Heart right ventricle (tissue), 16 donors: ENCODE data around the gene ELP5. TPM values are rescaled to one million over a fixed set of nuclear protein-coding genes. Genes with fewer than 3 reads are reported as not detected.

ENCODE experiments used
- ATAC-seq, 8 donors: fragments of 200-7000 bp; cut with Tn5 transposase; one replicate each; pipeline ENCODE4 v1.9.1; 2020; ENCODE audit warnings: mild to moderate bottlenecking in 8 of 8, moderate library complexity in 8 of 8, moderate number of reproducible peaks in 1 of 8
- DNase-seq, 2 donors: peaks; one replicate each; pipeline ENCODE4 v3.0.0-alpha.2; 2020
- H3K27ac ChIP-seq, 10 donors: fragments of 200-600 bp; sonication (generic) in 2 of 10; one replicate each; pipeline versions ENCODE4 v1.5.0 to v1.8.0; 2020 to 2022; ENCODE audit warnings: mild to moderate bottlenecking in 3 of 10
- H3K27me3 ChIP-seq, 7 donors: fragments of 200-600 bp; one replicate each; pipeline ENCODE4 v1.8.0; 2021 to 2022; ENCODE audit warnings: mild to moderate bottlenecking in 2 of 7
- H3K36me3 ChIP-seq, 9 donors: fragments of 200-600 bp; sonication (generic) in 1 of 9; one replicate each; pipeline versions ENCODE4 v1.5.0 to v1.8.0; 2020 to 2022; ENCODE audit warnings: mild to moderate bottlenecking in 2 of 9
- H3K4me1 ChIP-seq, 9 donors: fragments of 200-600 bp; sonication (generic) in 1 of 9; one replicate each; pipeline versions ENCODE4 v1.5.0 to v1.8.0; 2020 to 2022; ENCODE audit warnings: mild to moderate bottlenecking in 4 of 9
- H3K4me3 ChIP-seq, 10 donors: fragments of 200-600 bp; sonication (generic) in 2 of 10; one replicate each; pipeline versions ENCODE4 v1.5.0 to v1.8.0; 2020 to 2022; ENCODE audit warnings: mild to moderate bottlenecking in 7 of 10, moderate library complexity in 2 of 10
- H3K9me3 ChIP-seq, 11 donors: fragments of 200-600 bp in 10 of 11; sonication (generic) in 2 of 11; one replicate each; pipeline versions ENCODE4 v1.5.0 to v1.8.0; 2013 to 2022; ENCODE audit warnings: mild to moderate bottlenecking in 2 of 11, control low read depth in 1 of 11, moderate library complexity in 1 of 11
- CTCF ChIP-seq, 9 donors: fragments of 200-600 bp; sonication (generic) in 2 of 9; IDR thresholded peaks; one replicate each; pipeline versions ENCODE4 v1.5.0 to v1.8.0; 2021 to 2022; ENCODE audit warnings: antibody characterized with exemption in 9 of 9, mild to moderate bottlenecking in 5 of 9, moderate library complexity in 1 of 9
- WGBS, 2 donors: extraction: QIAGEN DNeasy Blood & Tissue Kit; methylation state at CpG; one replicate each; pipeline ENCODE4 v1.1.7; 2013; ENCODE audit warnings: inconsistent platforms in 1 of 2; 5-methylcytosine and 5-hydroxymethylcytosine counted together
- intact Hi-C, 10 donors: fragments of 100-400 bp; cut with DNase I; formaldehyde crosslinking; loops; one replicate each; pipeline versions ENCODE4 v1.11.1 to v1.14.2; 2022
- polyA plus RNA-seq, 2 donors: library from polyadenylated mRNA; stranded (reverse); fragments of 200-250 nt; gene quantifications; one replicate each; pipeline ENCODE4 v1.2.3, GENCODE V29; 2013
- total RNA-seq, 10 donors: library from RNA; stranded (reverse); fragmentation: NEBNext Ultra II Directional in 3 of 10; extraction: Animal tissue kit (Norgen Biotek cat#: 25700) in 3 of 10; gene quantifications; one replicate each; pipeline versions ENCODE4 v1.2.1 to v1.2.4, GENCODE V29; 2021 to 2023
- donor health status: Arrhythmogenic right ventricular cardiomyopathy.
- donor health status: ischemic (EF 13 %, LVEDD 7.1; RV severe dilation, severe dysfunction).
- donor health status: healthy with polysubstance abuse.
- donor health status: DM: no; HTN: yes; CAD: no.
- donor health status: DM: no; HTN: no; CAD: no.
- donor health status: ischemic (EF 25% LVEDD 6.9; RV normal size, moderate dysfunction).
- donor health status: ischemic (EF 25% LVEDD 5.7; RV mildly dilated, moderate dysfunction).
- donor health status: healthy.
- donor health status: DM: yes; HTN: yes; CAD: no.
- donor health status: Ischemic cardiomyopathy.
- donor health status: ischemic (EF 35%, LVEDD 5.7; RV mildly dilated, moderate dysfunction).
- donor health status: nonischemic (EF 11% LVEDD 7.7; RV severe dilation, severe dysfunction).
- donor health status: DM: yes; HTN: yes; CAD: no.
- donor health status: PGD.
- donor health status: ischemic (EF 29% LVEDD 5.4; RV normal size, mild dysfunction).
- donor health status: nonischemic (EF 23%, LVEDD 6.1; RV moderate dilation, normal function).

Gene ELP5
- total and polyA plus RNA-seq, 12 donors = 29.0 to 110 (median 52.1) TPM

GRCh38 chr17:7282752-7283321, 30.8 kb downstream of the ELP5 start:
- TF ChIP-seq CTCF (IDR thresholded peaks at IDR 0.05) = no peak
- H3K36me3 ChIP-seq = peaks cover 0 to 44% (median 7%) of the 10 kb centered on the region in 9 donors
- intact Hi-C loops = loop anchor here in 3 of 10 donors (5.0 kb wide), 1 partner anchor 64 kb away; no protein-coding TSS in a partner anchor
- no peak for DNase-seq
- H3K27ac ChIP-seq = peak overlapping the region; percentile 84 to 98 (median 92)
- 33 to 38% methylated on average over 6 of the region's 6 CpGs for WGBS, 2 donors
- ATAC-seq = no peak
- peak overlapping the region; percentile 22 to 66 (median 60) for H3K4me3 ChIP-seq
- peaks cover 0 to 61% (median 28%) of the 10 kb centered on the region in 9 donors for H3K4me1 ChIP-seq
- H3K27me3 ChIP-seq = peaks cover 0 to 55% (median 2%) of the 10 kb centered on the region in 7 donors
- no peaks in the 10 kb centered on the region for H3K9me3 ChIP-seq

- DNase-seq = no peak
- 71 to 74% methylated on average over 18 of the region's 18 CpGs for WGBS, 2 donors
Measured at GRCh38 chr17:7283471-7284216, 31.6 kb downstream of the ELP5 start.

GRCh38 chr17:7284911-7285310, 32.9 kb downstream of the ELP5 start:
- TF ChIP-seq CTCF (IDR thresholded peaks at IDR 0.05) = no peak
- H3K36me3 ChIP-seq = peaks cover 0 to 45% (median 7%) of the 10 kb centered on the region in 9 donors
- intact Hi-C loops = loop anchor here in 3 of 10 donors (5.0 kb wide), 1 partner anchor 62 kb away; no protein-coding TSS in a partner anchor
- peak overlapping the region in 3 of 10 donors; percentile 5 to 92 (median 91) for H3K27ac ChIP-seq
- no peak overlapping the region for H3K4me3 ChIP-seq
- no peak for ATAC-seq
- H3K4me1 ChIP-seq = peaks cover 0 to 66% (median 28%) of the 10 kb centered on the region in 9 donors
- 91 to 93% methylated on average over 16 of the region's 16 CpGs for WGBS, 2 donors
- no peak for DNase-seq
- H3K27me3 ChIP-seq = peaks cover 0 to 60% (median 4%) of the 10 kb centered on the region in 7 donors
- no peaks in the 10 kb centered on the region for H3K9me3 ChIP-seq

More at GRCh38 chr17:7283471-7284216, 31.6 kb downstream of the ELP5 start:
- Histone ChIP-seq H3K4me1 (peaks cover 0 to 61% (median 28%) of the 10 kb centered on the region in 9 donors), H3K4me3 (peak overlapping the region; percentile 22 to 66 (median 60)), H3K36me3 (peaks cover 0 to 45% (median 7%) of the 10 kb centered on the region in 9 donors), H3K27ac (peak overlapping the region in 9 of 10 donors; percentile 87 to 98 (median 92)), H3K9me3 (no peaks in the 10 kb centered on the region), H3K27me3 (peaks cover 0 to 57% (median 4%) of the 10 kb centered on the region in 7 donors)
- intact Hi-C loops = loop anchor here in 3 of 10 donors (5.0 kb wide), 1 partner anchor 64 kb away; no protein-coding TSS in a partner anchor
- ATAC-seq = no peak
- no peak for TF ChIP-seq CTCF (IDR thresholded peaks at IDR 0.05)

GRCh38 chr17:7285679-7286078, 33.7 kb downstream of the ELP5 start:
- peak overlapping the region in 1 of 10 donors; percentile 23 for H3K27ac ChIP-seq

More at GRCh38 chr17:7285679-7286078, 33.7 kb downstream of the ELP5 start:
- Histone ChIP-seq H3K27me3 (peaks cover 0 to 68% (median 8%) of the 10 kb centered on the region in 7 donors), H3K4me1 (peaks cover 0 to 68% (median 26%) of the 10 kb centered on the region in 9 donors), H3K4me3 (no peak overlapping the region), H3K36me3 (peaks cover 0 to 45% (median 7%) of the 10 kb centered on the region in 9 donors), H3K9me3 (no peaks in the 10 kb centered on the region)
- no peak for TF ChIP-seq CTCF (IDR thresholded peaks at IDR 0.05)
- intact Hi-C loops = no loop called here
- ATAC-seq (no peak), DNase-seq (no peak)
- 80% methylated on average over 12 of the region's 12 CpGs for WGBS, 2 donors
